Spleen (tissue), 11 donors: ENCODE measurements around the gene RPTOR. TPM values are rescaled to one million over a fixed set of nuclear protein-coding genes. Genes with fewer than 3 reads are reported as not detected.

ENCODE experiments used
- DNase-seq: peaks from one replicate; pipeline ENCODE4 v3.0.0-alpha.2; 2020
- H3K27ac ChIP-seq, 8 donors: fragments of 200-600 bp; sonication (generic) in 7 of 8; 1 replicate in 4 of 8; 2 replicates in 4 of 8; pipeline versions ENCODE4 v1.5.0 to v1.8.0; 2016 to 2021; ENCODE audit warnings: inconsistent platforms in 4 of 8, mild to moderate bottlenecking in 4 of 8, moderate library complexity in 1 of 8
- H3K27me3 ChIP-seq, 7 donors: fragments of 200-600 bp; sonication (generic) in 6 of 7; replicated peaks in 1 of 7; 1 replicate in 4 of 7; 2 replicates in 3 of 7; pipeline versions ENCODE4 v1.5.0 to v1.8.0; 2016 to 2021; ENCODE audit warnings: inconsistent platforms in 3 of 7, mild to moderate bottlenecking in 1 of 7
- H3K36me3 ChIP-seq, 6 donors: fragments of 200-600 bp; sonication (generic) in 5 of 6; 1 replicate in 4 of 6; 2 replicates in 2 of 6; pipeline versions ENCODE4 v1.5.0 to v1.8.0; 2016 to 2021; ENCODE audit warnings: inconsistent platforms in 2 of 6
- H3K4me1 ChIP-seq, 6 donors: fragments of 200-600 bp; sonication (generic) in 5 of 6; 1 replicate in 3 of 6; 2 replicates in 3 of 6; pipeline versions ENCODE4 v1.5.0 to v1.8.0; 2016 to 2021; ENCODE audit warnings: inconsistent platforms in 3 of 6
- H3K4me3 ChIP-seq, 8 donors: fragments of 200-600 bp; sonication (generic) in 7 of 8; 1 replicate in 4 of 8; 2 replicates in 4 of 8; pipeline versions ENCODE4 v1.5.0 to v1.8.0; 2016 to 2021; ENCODE audit warnings: inconsistent platforms in 4 of 8, mild to moderate bottlenecking in 4 of 8, moderate library complexity in 2 of 8
- H3K9me3 ChIP-seq, 8 donors: fragments of 200-600 bp; sonication (generic) in 7 of 8; 1 replicate in 4 of 8; 2 replicates in 4 of 8; pipeline versions ENCODE4 v1.5.0 to v1.8.0; 2016 to 2021; ENCODE audit warnings: inconsistent platforms in 4 of 8
- POLR2A ChIP-seq, 3 donors: fragments of 450-650 bp; IDR thresholded peaks; one replicate each; pipeline ENCODE4 v1.5.1; 2017; ENCODE audit warnings: antibody characterized with exemption in 3 of 3, mild to moderate bottlenecking in 1 of 3
- POLR2AphosphoS5 ChIP-seq, 3 donors: sonication (generic); formaldehyde crosslinking; IDR thresholded peaks; one replicate each; pipeline ENCODE4 v1.5.1; 2017; ENCODE audit warnings: antibody characterized with exemption in 3 of 3
- WGBS, 5 donors: extraction: QIAGEN DNeasy Blood & Tissue Kit in 3 of 5; methylation state at CpG; one replicate each; pipeline versions ENCODE4 v1.1.5 to v1.1.7; 2013 to 2018; 5-methylcytosine and 5-hydroxymethylcytosine counted together
- intact Hi-C: fragments of 100-400 bp; cut with DNase I; formaldehyde crosslinking; loops from one replicate; pipeline ENCODE4 v1.15.0; 2023; ENCODE audit warnings: low total_unique reads
- polyA plus RNA-seq, 3 donors: library from polyadenylated mRNA; stranded (reverse); fragments of 200-250 nt; gene quantifications; one replicate each; pipeline ENCODE4 v1.2.1, GENCODE V29; 2013
- total RNA-seq, 7 donors: library from RNA; depleted of rRNA in 3 of 7; stranded (reverse); fragments of >200 nt in 3 of 7; fragmentation: NEBNext Ultra II Directional in 4 of 7; extraction: Animal tissue kit (Norgen Biotek cat#: 25700) in 4 of 7; gene quantifications; one replicate each; pipeline versions ENCODE4 v1.1.0 to v1.2.1, GENCODE V29; 2016 to 2021
- TF ChIP-seq, protein P1 (sequence below), 11 experiments: fragments of 200-600 bp in 7 of 11; fragments of 450-650 bp in 4 of 11; sonication (generic) in 4 of 11; IDR thresholded peaks in 8 of 11; conservative IDR thresholded peaks in 3 of 11; 1 replicate in 7 of 11; 2 replicates in 4 of 11; pipeline versions ENCODE4 v1.4.0 to v1.8.0; 2016 to 2021; ENCODE audit warnings: antibody characterized with exemption in 11 of 11, inconsistent platforms in 4 of 11, mild to moderate bottlenecking in 1 of 11
- donor health status: healthy with polysubstance abuse.
- donor health status: DM: no; HTN: no; CAD: no; lungs with moderate emphysema.
- donor health status: DM: no; HTN: no; CAD: no.
- donor health status: Bipolar disorder and iron deficiency.
- donor health status: healthy.
- donor health status: DM: no; HTN: no; CAD: no.
- donor health status: DM: yes; HTN: yes; CAD: no.

The RPTOR gene
- total and polyA plus RNA-seq, 10 donors, result 3.1 to 61.2 (median 40.7) TPM

DNA sequence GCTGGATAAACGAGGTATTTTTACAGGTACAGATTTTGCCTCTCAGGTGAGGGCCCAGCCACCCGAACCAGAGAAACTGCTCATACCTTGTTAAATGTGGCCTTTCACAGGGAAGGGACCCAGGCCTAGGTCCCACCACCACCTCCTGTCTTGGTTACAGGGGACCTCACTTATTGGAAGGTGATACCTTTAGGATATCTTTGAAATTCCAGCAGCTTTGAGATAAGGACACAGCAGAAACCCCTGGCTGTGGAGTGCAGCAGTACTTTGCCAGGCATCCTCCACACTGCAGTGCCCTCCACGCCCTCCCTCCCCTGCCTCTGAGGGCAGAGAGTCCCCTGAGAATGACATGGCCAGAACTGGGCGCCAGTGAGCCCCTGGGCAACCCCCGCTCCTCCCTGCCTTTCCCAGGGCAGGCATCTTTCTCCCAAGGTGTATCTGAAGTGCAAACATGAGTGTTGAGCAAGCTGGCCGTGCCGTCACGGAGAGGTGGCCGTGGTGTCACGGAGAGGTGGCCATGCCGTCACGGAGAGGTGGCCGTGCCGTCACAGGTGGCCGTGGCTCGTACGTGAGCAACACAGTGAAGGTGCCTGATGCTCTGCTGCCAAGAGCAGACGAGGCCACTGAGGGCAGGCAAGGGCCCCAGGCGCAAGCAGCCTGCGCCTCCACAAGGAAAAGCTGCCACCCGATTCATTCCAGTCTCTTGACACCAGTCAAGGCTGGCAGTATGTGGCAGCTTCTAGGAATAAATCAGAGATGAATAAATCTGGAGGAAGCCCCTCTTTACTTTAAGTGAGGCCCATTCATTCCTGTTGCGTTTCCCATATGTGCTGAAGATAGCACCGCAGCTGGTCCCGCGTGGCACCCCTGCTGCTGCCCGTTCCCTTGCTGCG is 312.5 kb downstream of the RPTOR start:
- no peaks in the 10 kb centered on the region for H3K9me3 ChIP-seq
- H3K27me3 ChIP-seq, result no peaks in the 10 kb centered on the region
- DNase-seq, result peak; percentile 74
- 91 to 96% (median 94%) methylated on average over 14 to 27 of the region's 27 CpGs for WGBS, 5 donors
- no peak overlapping the region for H3K4me3 ChIP-seq
- peak overlapping the region in 3 of 8 donors; percentile 10 to 58 (median 51) for H3K27ac ChIP-seq
- peaks cover 0 to 62% (median 8%) of the 10 kb centered on the region in 6 donors for H3K36me3 ChIP-seq
- intact Hi-C loops, result no loop called here
- H3K4me1 ChIP-seq, result peaks cover 0 to 52% (median 8%) of the 10 kb centered on the region in 6 donors
- TF ChIP-seq, protein P1, sequence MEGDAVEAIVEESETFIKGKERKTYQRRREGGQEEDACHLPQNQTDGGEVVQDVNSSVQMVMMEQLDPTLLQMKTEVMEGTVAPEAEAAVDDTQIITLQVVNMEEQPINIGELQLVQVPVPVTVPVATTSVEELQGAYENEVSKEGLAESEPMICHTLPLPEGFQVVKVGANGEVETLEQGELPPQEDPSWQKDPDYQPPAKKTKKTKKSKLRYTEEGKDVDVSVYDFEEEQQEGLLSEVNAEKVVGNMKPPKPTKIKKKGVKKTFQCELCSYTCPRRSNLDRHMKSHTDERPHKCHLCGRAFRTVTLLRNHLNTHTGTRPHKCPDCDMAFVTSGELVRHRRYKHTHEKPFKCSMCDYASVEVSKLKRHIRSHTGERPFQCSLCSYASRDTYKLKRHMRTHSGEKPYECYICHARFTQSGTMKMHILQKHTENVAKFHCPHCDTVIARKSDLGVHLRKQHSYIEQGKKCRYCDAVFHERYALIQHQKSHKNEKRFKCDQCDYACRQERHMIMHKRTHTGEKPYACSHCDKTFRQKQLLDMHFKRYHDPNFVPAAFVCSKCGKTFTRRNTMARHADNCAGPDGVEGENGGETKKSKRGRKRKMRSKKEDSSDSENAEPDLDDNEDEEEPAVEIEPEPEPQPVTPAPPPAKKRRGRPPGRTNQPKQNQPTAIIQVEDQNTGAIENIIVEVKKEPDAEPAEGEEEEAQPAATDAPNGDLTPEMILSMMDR (IDR thresholded peaks at IDR 0.05 in 8 of 11, conservative IDR thresholded peaks at IDR 0.05 in 3 of 11), result no peak
- TF ChIP-seq POLR2A (IDR thresholded peaks at IDR 0.05), result no peak
- TF ChIP-seq POLR2AphosphoS5 (IDR thresholded peaks at IDR 0.05), result peak in 1 of 3 donors; percentile 34

DNA sequence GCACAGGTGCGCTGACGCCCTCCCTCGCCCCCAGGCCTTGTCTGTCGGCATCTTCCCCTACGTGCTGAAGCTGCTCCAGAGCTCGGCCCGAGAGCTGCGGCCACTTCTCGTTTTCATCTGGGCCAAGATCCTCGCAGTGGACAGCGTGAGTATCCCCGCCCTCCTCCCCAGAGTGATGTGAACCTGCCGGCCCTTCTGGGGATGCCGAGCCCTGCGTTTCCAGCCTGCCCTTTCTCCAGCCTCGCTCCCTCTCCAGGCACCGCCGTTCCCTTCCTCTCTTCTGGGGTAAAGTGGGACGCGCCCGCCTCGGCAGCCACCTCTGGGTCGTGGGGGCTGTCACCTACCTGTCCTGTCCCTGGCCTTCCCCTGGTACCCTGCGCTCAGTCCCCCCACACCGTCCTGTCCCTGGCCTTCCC is 313.1 kb downstream of the RPTOR start:
- Histone ChIP-seq H3K9me3 (no peaks in the 10 kb centered on the region), H3K4me3 (no peak overlapping the region), H3K36me3 (peaks cover 0 to 63% (median 8%) of the 10 kb centered on the region in 6 donors), H3K27me3 (no peaks in the 10 kb centered on the region), H3K27ac (no peak overlapping the region), H3K4me1 (peaks cover 0 to 52% (median 8%) of the 10 kb centered on the region in 6 donors)
- 93 to 97% (median 96%) methylated on average over 25 of the region's 25 CpGs for WGBS, 5 donors
- TF ChIP-seq POLR2A (IDR thresholded peaks at IDR 0.05) (no peak), POLR2AphosphoS5 (IDR thresholded peaks at IDR 0.05) (no peak)
- TF ChIP-seq, protein P1 (IDR thresholded peaks at IDR 0.05 in 8 of 11, conservative IDR thresholded peaks at IDR 0.05 in 3 of 11), result no peak
- peak; percentile 61 for DNase-seq
- intact Hi-C loops, result no loop called here

- peaks cover 0 to 65% (median 8%) of the 10 kb centered on the region in 6 donors for H3K36me3 ChIP-seq
- H3K27me3 ChIP-seq, result no peaks in the 10 kb centered on the region
- WGBS, 5 donors, result 73 to 90% (median 86%) methylated on average over 20 of the region's 20 CpGs
- peak; percentile 68 for DNase-seq
- H3K4me3 ChIP-seq, result no peak overlapping the region
- H3K27ac ChIP-seq, result no peak overlapping the region
- intact Hi-C loops, result no loop called here
- H3K4me1 ChIP-seq, result peaks cover 0 to 52% (median 8%) of the 10 kb centered on the region in 6 donors
- H3K9me3 ChIP-seq, result no peaks in the 10 kb centered on the region
- no peak for TF ChIP-seq POLR2A (IDR thresholded peaks at IDR 0.05)
- no peak for TF ChIP-seq POLR2AphosphoS5 (IDR thresholded peaks at IDR 0.05)
- TF ChIP-seq, protein P1 (IDR thresholded peaks at IDR 0.05 in 8 of 11, conservative IDR thresholded peaks at IDR 0.05 in 3 of 11), result no peak
Measured at GRCh38 chr17:80858301-80859001, 313.8 kb downstream of the RPTOR start.
